GM20431 (cell line): ENCODE results near the gene NUP93.
"Not testable (repeated sequence)": the region's sequence is repeated elsewhere in the genome, so short reads cannot be mapped to it uniquely, and the experiment has no call there.

Experiments used
- in situ Hi-C: fragments of 300-500 bp; cut with MseI, MboI; formaldehyde crosslinking; loops from one replicate; pipeline ENCODE4 v1.15.0; 2020; ENCODE audit warnings: low sequenced_read_pairs; ENCODE audit not compliant: unreplicated experiment

NUP93 gene

GRCh38 chr16:56739378-56739777, 9.4 kb downstream of the NUP93 start:
- in situ Hi-C loops, result not testable (repeated sequence)

GRCh38 chr16:56741399-56741798, 11.5 kb downstream of the NUP93 start:
- in situ Hi-C loops, result no loop called here

- in situ Hi-C loops, result no loop called here
These were observed 12.4 kb downstream of the NUP93 start for GRCh38 chr16:56742030-56742984.

GRCh38 chr16:56743840-56744239, 13.9 kb downstream of the NUP93 start:
- in situ Hi-C loops, result no loop called here

- in situ Hi-C loops, result no loop called here
These were observed 15.2 kb downstream of the NUP93 start for GRCh38 chr16:56744996-56745640.

GRCh38 chr16:56747486-56748045, 17.6 kb downstream of the NUP93 start:
- in situ Hi-C loops, result no loop called here

GRCh38 chr16:56748191-56748590, 18.3 kb downstream of the NUP93 start:
- in situ Hi-C loops, result no loop called here

GRCh38 chr16:56748826-56749225, 18.9 kb downstream of the NUP93 start:
- in situ Hi-C loops, result no loop called here

GRCh38 chr16:56749672-56750491, 20.0 kb downstream of the NUP93 start:
- in situ Hi-C loops, result no loop called here

- in situ Hi-C loops, result no loop called here
These were observed 23.5 kb downstream of the NUP93 start for GRCh38 chr16:56753410-56753809.

- in situ Hi-C loops, result no loop called here
These were observed 25.1 kb downstream of the NUP93 start for GRCh38 chr16:56755038-56755437.

GRCh38 chr16:56758432-56758831, 28.5 kb downstream of the NUP93 start:
- in situ Hi-C loops, result no loop called here

- in situ Hi-C loops, result no loop called here
These were observed 29.0 kb downstream of the NUP93 start for GRCh38 chr16:56758930-56759329.

GRCh38 chr16:56763291-56763916, 33.5 kb downstream of the NUP93 start:
- in situ Hi-C loops, result no loop called here

- in situ Hi-C loops, result no loop called here
These were observed 34.9 kb downstream of the NUP93 start for GRCh38 chr16:56764835-56765234.

- in situ Hi-C loops, result no loop called here
These were observed 36.0 kb downstream of the NUP93 start for GRCh38 chr16:56765949-56766348.

- in situ Hi-C loops, result no loop called here
These were observed 37.1 kb downstream of the NUP93 start for GRCh38 chr16:56767024-56767423.

- in situ Hi-C loops, result no loop called here
These were observed 39.7 kb downstream of the NUP93 start for GRCh38 chr16:56769677-56770076.

GRCh38 chr16:56771558-56772279, 41.8 kb downstream of the NUP93 start:
- in situ Hi-C loops, result no loop called here
